Omental fat pad (tissue), 4 donors: ENCODE measurements around the gene PSMA7. TPM values are rescaled to one million over a fixed set of nuclear protein-coding genes. Genes with fewer than 3 reads are reported as not detected.
A peak's percentile ranks its signal among the peaks of the same experiment; 100 is the strongest.

Experiments
- ATAC-seq: fragments of 150-250 bp; one replicate; pipeline ENCODE4 v1.9.1; 2016; ENCODE audit warnings: mild to moderate bottlenecking, moderate library complexity; ENCODE audit not compliant: low FRiP score
- DNase-seq: peaks from one replicate; pipeline ENCODE4 v3.0.0-alpha.2; 2019; ENCODE audit warnings: low spot score
- CTCF ChIP-seq, 3 donors: fragments of 450-650 bp; IDR thresholded peaks; one replicate each; pipeline ENCODE4 v1.5.1; 2016 to 2017; ENCODE audit warnings: antibody characterized with exemption in 3 of 3, mild to moderate bottlenecking in 3 of 3, moderate library complexity in 2 of 3
- total RNA-seq, 4 donors: library from RNA; depleted of rRNA; stranded (reverse); fragments of >200 nt; gene quantifications; one replicate each; pipeline ENCODE4 v1.1.0, GENCODE V29; 2016

The PSMA7 gene
- total RNA-seq, 4 donors from 2014 or later, result 345 to 725 (median 409) TPM

- no peak for TF ChIP-seq CTCF (IDR thresholded peaks at IDR 0.05)
- ATAC-seq (peak; percentile 26), DNase-seq (no peak)
These were observed 20.3 kb downstream of the PSMA7 start for GRCh38 chr20:62122654-62123449.

DNA sequence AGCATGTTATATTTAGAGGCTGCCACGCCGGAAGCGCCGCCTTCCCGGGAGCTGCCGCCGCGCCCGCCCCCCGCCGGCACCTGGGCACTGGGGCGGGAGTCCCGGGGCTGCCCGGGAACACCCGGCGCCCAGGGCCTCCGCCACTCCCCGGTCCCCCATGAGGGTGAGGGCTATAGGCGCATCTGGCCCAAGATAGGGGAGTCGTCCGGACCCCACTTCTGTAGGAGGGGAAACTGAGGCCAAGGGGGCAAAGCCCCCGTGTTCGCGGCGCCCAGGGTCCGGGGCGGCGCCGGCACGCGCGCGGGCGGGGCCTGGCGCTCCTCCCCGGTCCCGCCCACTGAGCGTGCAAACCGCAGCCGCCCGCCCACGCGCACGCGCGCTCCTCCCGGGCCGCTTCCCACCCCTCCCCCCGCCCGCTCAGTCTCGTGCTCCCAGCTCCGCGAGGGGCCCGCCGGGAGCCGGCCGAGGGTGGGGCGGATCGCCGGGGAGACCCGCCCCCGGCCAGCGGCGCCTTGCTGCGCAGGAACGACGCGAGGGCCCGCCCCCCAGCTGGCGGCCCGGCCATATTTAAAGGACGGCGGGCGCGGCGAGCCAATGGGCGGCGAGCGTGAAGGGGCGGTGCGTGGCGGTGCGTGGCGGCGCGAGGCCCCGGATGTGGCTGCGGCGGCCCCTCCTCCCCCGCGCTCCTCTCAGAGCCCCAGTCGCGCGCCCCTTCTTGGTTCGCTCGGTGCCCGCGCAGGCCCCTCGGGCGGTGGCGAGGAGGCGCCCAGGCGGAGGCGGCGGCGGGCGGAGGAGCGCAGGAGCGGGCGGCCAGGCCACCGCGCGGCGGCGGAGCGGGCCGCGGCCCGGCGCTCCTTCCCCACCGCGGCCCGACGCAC is 21.2 kb downstream of the PSMA7 start, which contains the start of gene LSM14B:
LSM14B (plus strand) TSS at position 700 of the 878 bp plus-strand sequence. CDS start 192 bp downstream, outside the sequence.
- peak; percentile 75 for DNase-seq
- ATAC-seq, result peak; percentile 89
- no peak for TF ChIP-seq CTCF (IDR thresholded peaks at IDR 0.05)

DNA sequence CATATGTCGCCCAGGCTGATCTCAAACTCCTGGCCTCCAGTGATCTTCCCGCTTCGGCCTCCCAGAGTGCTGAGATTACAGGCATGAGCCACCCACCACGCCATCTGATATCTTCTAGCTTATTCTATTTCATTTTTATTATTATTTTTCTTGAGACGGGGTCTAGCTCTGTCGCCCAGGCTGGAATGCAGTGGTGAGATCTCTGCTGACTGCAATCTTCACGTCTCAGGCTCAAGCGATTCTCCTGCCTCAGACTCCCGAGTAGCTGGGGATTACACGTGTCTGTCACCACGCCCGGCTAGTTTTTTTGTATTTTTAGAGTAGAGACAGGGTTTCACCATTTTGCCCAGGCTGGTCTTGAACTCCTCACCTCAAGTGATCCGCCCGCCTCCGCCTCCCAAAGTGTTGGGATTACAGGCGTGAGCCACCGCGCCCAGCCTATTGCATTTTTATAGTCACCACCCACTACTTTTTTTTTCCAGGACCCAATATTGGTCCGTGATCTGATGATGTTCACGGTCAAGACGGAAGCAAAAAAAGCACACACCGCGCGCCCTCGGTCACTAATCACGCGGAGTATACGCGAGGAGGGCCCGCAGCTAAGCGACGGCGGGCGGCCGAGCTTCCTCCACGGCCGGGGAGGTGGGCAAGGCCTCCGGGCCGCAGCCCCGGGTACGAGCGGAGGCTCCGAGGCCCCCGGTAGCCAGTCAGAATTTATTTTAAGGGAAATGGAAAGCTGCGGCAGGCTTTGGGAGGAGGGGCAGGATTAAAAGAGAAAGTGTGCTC is 22.0 kb downstream of the PSMA7 start:
- ATAC-seq (peak; percentile 20), DNase-seq (no peak)
- TF ChIP-seq CTCF (IDR thresholded peaks at IDR 0.05), result no peak

- ATAC-seq (no peak), DNase-seq (no peak)
- no peak for TF ChIP-seq CTCF (IDR thresholded peaks at IDR 0.05)
These were observed 22.8 kb downstream of the PSMA7 start for GRCh38 chr20:62120365-62120762.

GRCh38 chr20:62119591-62120364 is 23.4 kb downstream of the PSMA7 start:
- no peak for ATAC-seq
- DNase-seq, result no peak
- no peak for TF ChIP-seq CTCF (IDR thresholded peaks at IDR 0.05)

DNA sequence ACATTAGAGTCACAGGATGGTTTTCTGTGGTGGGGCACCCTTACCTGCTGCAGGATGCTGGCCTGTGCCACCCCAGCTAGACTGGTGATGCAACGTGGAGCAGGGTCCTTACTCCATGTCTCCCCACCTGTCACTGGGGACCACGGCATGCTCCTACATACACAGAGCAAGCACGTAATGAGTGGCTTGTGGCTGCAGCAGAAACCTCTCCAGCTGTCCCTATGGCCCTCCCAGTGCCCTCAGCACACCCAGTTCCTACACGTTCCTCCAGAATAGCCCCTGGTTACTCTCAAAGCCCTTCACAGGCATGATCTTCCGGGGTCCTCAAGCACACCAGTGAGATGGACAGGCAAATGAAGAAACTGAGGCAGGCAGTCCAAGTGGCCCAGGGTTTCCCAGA is 24.1 kb downstream of the PSMA7 start:
- ATAC-seq, result no peak

More for the DNA sequence above, 24.1 kb downstream of the PSMA7 start:
- TF ChIP-seq CTCF (IDR thresholded peaks at IDR 0.05), result no peak
- DNase-seq, result no peak
